Activated CD8-positive, alpha-beta T cell treated with anti-CD3 and anti-CD28 coated beads for 36 hours (primary cell): ENCODE results near the gene HERC6. TPM values are rescaled to one million over a fixed set of nuclear protein-coding genes. Genes with fewer than 3 reads are reported as not detected.
"Not testable (repeated sequence)": the region's sequence is repeated elsewhere in the genome, so short reads cannot be mapped to it uniquely, and the experiment has no call there.

Source experiments
- ATAC-seq: fragments of 200-7000 bp; cut with Tn5 transposase; one replicate; pipeline ENCODE4 v1.10.0; 2021; ENCODE audit warnings: mild to moderate bottlenecking, moderate library complexity
- CTCF ChIA-PET: fragments of 350-600 bp; sonication (Branson Sonifier 250); formaldehyde crosslinking; loops from one replicate; lab custom pipeline; 2021; ENCODE audit warnings: antibody characterized with exemption; lab: Charles Lee
- POLR2A ChIA-PET: fragments of 350-600 bp; sonication (Branson Sonifier 250); formaldehyde crosslinking; loops from one replicate; lab custom pipeline; 2021; ENCODE audit warnings: antibody characterized with exemption; lab: Charles Lee
- DNase-seq: peaks from one replicate; pipeline ENCODE4 v3.0.0-alpha.2; 2020
- H3K27ac Mint-ChIP-seq: one replicate; pipeline ENCODE4 v1.8.0; 2021; ENCODE audit warnings: mild to moderate bottlenecking, mixed read lengths
- H3K27me3 Mint-ChIP-seq: one replicate; pipeline ENCODE4 v1.8.0; 2021; ENCODE audit warnings: mixed read lengths
- H3K36me3 Mint-ChIP-seq: one replicate; pipeline ENCODE4 v1.8.0; 2021; ENCODE audit warnings: low read depth, mixed read lengths
- H3K4me1 Mint-ChIP-seq: one replicate; pipeline ENCODE4 v1.8.0; 2021; ENCODE audit warnings: low read depth, mixed read lengths
- H3K4me3 Mint-ChIP-seq: one replicate; pipeline ENCODE4 v1.8.0; 2021; ENCODE audit warnings: mild to moderate bottlenecking, moderate library complexity, mixed read lengths
- H3K9me3 Mint-ChIP-seq: one replicate; pipeline ENCODE4 v1.8.0; 2021; ENCODE audit warnings: mixed read lengths
- intact Hi-C: fragments of 100-400 bp; cut with micrococcal nuclease; formaldehyde crosslinking; loops from one replicate; pipeline ENCODE4 v1.10.0; 2022
- total RNA-seq, 2 experiments: library from RNA; stranded (reverse); gene quantifications; one replicate each; pipeline ENCODE4 v1.2.3, GENCODE V29; 2021
- TF ChIP-seq, protein P1 (sequence below): fragments of 200-600 bp; IDR thresholded peaks from one replicate; pipeline ENCODE4 v1.8.0; 2022; ENCODE audit warnings: antibody characterized with exemption, mild to moderate bottlenecking

HERC6 gene
- total RNA-seq, 2 experiments from 2014 or later: 3.0 to 4.0 TPM

DNA sequence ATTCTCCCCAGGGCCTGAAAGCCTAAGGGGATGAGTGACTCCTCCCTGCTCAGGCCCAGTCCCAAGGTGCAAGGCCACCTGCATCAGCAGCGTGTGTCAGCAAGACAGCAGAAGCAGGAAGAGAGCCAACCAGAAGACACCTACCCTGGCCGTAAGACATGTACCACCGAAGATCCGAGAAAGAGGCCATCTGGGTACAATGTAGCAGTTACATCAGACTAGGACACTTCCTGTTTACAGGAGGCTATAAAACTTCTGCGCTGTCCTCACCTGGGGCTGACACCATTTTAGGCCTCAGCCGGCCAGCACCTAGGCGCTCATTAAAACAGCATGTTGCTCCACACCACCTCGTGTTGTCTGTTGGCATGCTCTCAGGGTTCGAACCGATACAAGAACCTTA lies 19.1 kb upstream of the HERC6 start:
- ATAC-seq: no peak
- TF ChIP-seq, protein P1, sequence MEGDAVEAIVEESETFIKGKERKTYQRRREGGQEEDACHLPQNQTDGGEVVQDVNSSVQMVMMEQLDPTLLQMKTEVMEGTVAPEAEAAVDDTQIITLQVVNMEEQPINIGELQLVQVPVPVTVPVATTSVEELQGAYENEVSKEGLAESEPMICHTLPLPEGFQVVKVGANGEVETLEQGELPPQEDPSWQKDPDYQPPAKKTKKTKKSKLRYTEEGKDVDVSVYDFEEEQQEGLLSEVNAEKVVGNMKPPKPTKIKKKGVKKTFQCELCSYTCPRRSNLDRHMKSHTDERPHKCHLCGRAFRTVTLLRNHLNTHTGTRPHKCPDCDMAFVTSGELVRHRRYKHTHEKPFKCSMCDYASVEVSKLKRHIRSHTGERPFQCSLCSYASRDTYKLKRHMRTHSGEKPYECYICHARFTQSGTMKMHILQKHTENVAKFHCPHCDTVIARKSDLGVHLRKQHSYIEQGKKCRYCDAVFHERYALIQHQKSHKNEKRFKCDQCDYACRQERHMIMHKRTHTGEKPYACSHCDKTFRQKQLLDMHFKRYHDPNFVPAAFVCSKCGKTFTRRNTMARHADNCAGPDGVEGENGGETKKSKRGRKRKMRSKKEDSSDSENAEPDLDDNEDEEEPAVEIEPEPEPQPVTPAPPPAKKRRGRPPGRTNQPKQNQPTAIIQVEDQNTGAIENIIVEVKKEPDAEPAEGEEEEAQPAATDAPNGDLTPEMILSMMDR: no peak
- Mint-ChIP-seq H3K4me1 (no peaks in the 10 kb centered on the region), H3K9me3 (peaks cover 9% of the 10 kb centered on the region), H3K4me3 (no peak overlapping the region), H3K36me3 (no peaks in the 10 kb centered on the region), H3K27me3 (no peaks in the 10 kb centered on the region), H3K27ac (no peak overlapping the region)
- ChIA-PET CTCF (interaction anchor here (1.6 kb wide), 1 partner anchor 156 kb away, joined by 4 read pairs; no protein-coding TSS in a partner anchor), POLR2A (no interaction called here)
- intact Hi-C loops: no loop called here
- no peak for DNase-seq

DNA sequence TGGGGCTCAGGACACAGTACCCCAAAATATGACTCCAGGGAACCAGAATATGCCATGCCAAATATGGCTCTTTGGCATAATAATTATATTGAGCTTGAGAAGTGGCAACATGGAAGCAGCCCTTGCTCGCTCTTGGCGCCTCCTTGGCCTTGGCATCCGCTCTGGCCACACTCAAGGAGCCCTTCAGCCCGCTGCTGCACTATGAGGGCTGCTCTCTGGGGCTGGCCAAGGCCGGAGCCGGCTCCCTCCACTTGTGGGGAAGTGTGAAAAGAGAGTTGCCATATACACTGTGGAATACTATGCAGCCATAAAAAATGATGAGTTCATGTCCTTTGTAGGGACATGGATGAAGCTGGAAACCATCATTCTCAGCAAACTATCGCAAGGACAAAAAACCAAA lies 18.4 kb upstream of the HERC6 start:
- no peak for DNase-seq
- POLR2A ChIA-PET: no interaction called here
- Mint-ChIP-seq H3K27ac (no peak overlapping the region), H3K9me3 (peaks cover 10% of the 10 kb centered on the region), H3K4me3 (no peak overlapping the region), H3K4me1 (no peaks in the 10 kb centered on the region), H3K27me3 (no peaks in the 10 kb centered on the region), H3K36me3 (no peaks in the 10 kb centered on the region)
- TF ChIP-seq, protein P1: no peak
- CTCF ChIA-PET: interaction anchor here (1.6 kb wide), 1 partner anchor 155 kb away, joined by 4 read pairs; no protein-coding TSS in a partner anchor
- intact Hi-C loops: loop anchor here (10.0 kb wide), 1 partner anchor 145 kb away; no protein-coding TSS in a partner anchor
- ATAC-seq: no peak

DNA sequence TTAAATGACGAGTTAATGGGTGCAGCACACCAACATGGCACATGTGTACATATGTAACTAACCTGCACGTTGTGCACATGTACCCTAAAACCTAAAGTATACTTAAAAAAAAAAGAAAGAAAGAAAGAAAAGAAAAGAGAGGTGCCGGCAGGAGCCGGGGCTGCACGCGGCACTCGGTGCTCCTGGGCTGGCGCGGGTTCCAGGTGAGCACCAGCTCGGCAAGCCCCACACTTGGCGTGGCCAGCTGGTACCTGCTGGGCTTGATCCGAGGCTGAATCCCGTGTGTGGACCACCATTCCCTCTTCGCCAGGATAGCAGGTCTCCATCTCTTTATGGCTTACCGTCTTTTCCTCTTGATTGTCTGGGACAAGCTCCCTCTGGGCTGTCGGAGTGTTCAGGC lies 17.9 kb upstream of the HERC6 start:
- ChIA-PET CTCF (interaction anchor here (1.1 kb wide), 2 partner anchors 9 to 154 kb away, joined by 3 read pairs; no protein-coding TSS in a partner anchor), POLR2A (no interaction called here)
- DNase-seq: no peak
- no peak overlapping the region for H3K27ac Mint-ChIP-seq
- no peaks in the 10 kb centered on the region for H3K4me1 Mint-ChIP-seq
- TF ChIP-seq, protein P1: no peak
- intact Hi-C loops: loop anchor here (10.0 kb wide), 1 partner anchor 146 kb away; no protein-coding TSS in a partner anchor
- no peak overlapping the region for H3K4me3 Mint-ChIP-seq
- H3K9me3 Mint-ChIP-seq: peaks cover 10% of the 10 kb centered on the region
- no peaks in the 10 kb centered on the region for H3K27me3 Mint-ChIP-seq
- ATAC-seq: no peak
- no peaks in the 10 kb centered on the region for H3K36me3 Mint-ChIP-seq

DNA sequence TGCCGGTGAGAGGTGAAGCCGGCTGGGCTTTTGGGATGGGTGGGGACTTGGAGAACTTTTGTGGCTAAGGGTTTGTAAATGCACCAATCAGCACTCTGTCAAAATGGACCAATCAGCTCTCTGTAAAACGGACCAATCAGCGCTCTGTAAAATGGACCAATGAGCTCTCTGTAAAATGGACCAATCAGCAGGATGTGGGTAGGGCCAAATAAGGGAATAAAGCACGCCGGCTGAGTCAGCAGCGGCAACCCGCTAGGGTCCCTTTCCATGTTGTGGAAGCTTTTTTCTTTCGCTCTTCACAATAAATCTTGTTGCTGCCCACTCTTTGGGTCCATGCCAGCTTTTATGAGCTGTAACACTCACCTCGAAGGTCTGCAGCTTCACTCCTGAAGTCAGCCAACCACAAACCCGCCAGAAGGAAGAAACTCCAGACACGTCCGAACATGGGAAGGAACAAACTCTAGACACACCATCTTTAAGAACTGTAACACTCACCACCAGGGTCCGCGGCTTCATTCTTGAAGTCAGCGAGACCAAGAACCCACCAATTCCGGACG lies 17.4 kb upstream of the HERC6 start:
- H3K27me3 Mint-ChIP-seq, DNase-seq, H3K36me3 Mint-ChIP-seq, H3K9me3 Mint-ChIP-seq, H3K4me1 Mint-ChIP-seq, H3K4me3 Mint-ChIP-seq, H3K27ac Mint-ChIP-seq, ATAC-seq, POLR2A ChIA-PET: not testable (repeated sequence)
- intact Hi-C loops: loop anchor here (10.0 kb wide), 1 partner anchor 146 kb away; no protein-coding TSS in a partner anchor
- CTCF ChIA-PET: interaction anchor here (1.1 kb wide), 2 partner anchors 9 to 154 kb away, joined by 3 read pairs; no protein-coding TSS in a partner anchor

DNA sequence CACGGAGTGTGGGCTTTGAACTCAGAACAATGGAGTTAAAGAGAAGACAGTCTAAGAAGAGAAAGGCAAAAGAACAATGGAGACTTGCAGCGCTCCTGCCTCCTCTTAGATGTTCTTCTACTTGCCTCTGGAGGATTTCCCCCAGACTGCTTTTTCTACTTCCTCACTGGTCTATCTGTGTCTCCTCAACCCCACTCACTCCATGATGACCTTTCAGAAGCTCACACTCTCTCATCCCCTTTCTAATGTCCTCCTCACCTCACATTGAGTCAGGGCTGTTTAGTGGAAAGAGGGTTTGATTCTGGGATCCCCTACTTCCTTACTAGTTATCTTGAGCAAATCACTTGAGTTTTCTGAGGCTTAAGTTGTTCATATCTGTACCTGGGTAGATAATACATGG lies 12.2 kb upstream of the HERC6 start:
- Mint-ChIP-seq H3K9me3 (peaks cover 10% of the 10 kb centered on the region), H3K4me1 (peaks cover 5% of the 10 kb centered on the region), H3K36me3 (no peaks in the 10 kb centered on the region), H3K27me3 (no peaks in the 10 kb centered on the region), H3K4me3 (no peak overlapping the region), H3K27ac (no peak overlapping the region)
- no peak for DNase-seq
- ATAC-seq: peak; percentile 93
- POLR2A ChIA-PET: no interaction called here
- CTCF ChIA-PET: interaction anchor here (1.8 kb wide), 1 partner anchor 148 kb away, joined by 7 read pairs; no protein-coding TSS in a partner anchor
- TF ChIP-seq, protein P1: no peak
- intact Hi-C loops: loop anchor here (10.0 kb wide), 1 partner anchor 152 kb away; no protein-coding TSS in a partner anchor
